ENCODE results near the gene IFT81.
"Not testable (repeated sequence)": the region's sequence is repeated elsewhere in the genome, so short reads cannot be mapped to it uniquely, and the experiment has no call there.

IFT81 gene

DNA sequence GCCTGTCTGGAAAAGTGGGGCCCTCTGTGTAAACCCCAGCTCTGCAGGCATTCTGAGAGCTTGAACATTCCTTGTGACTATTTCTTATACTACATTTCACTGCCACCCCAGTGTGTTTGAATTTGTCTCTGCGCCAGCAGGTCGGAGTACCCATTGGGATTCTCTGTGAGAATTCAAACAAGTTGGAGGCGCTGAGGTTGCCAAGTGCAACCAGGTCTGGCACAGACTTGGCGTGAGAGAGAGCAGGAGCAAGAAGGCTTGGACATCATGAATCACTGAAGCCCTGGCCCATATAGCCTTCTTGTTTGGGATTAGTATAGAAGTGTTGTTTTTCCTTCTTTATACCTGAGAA, 123.9 kb downstream of the IFT81 start:
- no peak for DNase-seq

DNA sequence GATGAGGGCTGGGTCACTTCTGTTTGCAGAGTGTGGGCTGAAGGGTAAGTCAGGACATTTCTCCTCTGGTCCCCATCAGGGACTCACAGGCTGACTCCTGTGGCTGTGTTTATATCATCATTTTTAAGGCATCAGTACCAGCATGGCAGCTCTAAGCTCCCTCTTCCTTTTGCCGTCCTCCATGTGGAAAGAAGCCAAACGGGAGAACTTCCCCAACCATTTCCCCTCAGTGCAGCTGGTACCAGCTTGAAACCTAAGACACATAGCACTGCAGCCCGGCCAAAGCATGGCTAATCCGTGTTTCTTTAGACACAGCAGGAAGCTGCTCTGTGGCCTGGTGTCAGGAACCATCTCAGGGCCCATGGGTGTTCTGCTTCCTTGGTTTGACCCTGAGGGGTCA, 124.9 kb downstream of the IFT81 start:
- DNase-seq: no peak

DNA sequence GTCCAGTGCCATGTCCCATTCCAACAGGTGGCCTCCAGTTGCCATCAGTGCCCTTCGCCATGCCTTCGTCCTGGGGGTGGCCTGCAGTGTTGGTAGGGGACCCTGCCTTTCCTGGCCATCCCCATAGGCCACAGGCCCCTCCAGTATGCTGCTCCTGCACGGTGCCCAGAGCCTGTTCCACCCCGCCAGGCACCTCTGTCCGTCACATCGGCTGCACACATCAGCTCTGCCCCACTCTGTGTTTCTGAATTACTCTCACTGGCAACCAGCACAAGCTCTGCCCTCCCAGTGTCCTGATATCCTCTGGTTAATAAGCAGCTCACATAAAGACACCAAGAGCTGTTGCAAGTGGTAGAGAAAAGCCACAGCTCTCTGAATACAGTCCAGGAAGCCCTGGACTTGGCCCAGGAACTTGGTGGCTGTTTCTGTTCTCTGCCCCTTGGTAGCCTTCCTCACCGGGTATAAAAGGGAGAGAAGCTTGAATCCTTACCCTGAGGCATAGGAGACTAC, 125.6 kb downstream of the IFT81 start:
- no peak for DNase-seq

DNA sequence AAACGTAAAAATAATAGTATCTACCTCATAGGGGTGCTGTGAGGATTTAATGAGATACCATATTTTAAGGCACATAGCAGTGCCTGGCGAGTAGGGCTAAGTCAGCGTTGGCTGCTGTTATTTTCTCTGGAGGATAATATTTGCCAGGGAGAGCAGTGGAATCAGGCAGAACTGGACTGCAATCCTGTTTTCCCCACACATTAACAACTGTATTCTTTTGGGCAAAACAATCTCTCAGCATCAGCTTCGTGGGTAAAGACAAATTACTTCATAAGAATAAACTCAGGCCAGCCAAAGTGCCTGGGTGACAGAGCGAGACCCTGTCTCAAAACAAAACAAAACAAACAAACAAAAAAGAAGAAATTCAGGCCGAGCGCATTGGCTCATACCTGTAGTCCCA, 127.2 kb downstream of the IFT81 start:
- no peak for DNase-seq

DNA sequence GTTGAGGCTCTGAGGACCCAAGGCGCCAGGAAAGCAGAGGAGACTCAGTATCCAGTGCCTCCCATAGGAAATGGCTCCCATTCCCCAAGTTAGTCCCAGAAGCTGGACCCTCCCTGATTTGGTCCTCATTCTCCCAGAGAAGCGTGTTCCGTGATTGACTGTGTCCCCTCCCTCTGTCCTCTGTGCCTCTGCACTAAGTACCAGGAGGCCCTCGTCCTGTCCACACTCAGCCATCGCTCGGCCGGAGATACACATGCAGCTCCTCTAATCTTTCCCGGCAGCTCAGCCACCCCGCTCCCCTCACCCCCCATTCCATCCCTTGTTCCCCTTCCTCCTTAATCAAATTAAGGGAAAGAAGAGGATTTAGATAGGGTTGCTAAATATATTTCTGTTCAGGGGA, 128.6 kb downstream of the IFT81 start:
- DNase-seq: no peak

DNA sequence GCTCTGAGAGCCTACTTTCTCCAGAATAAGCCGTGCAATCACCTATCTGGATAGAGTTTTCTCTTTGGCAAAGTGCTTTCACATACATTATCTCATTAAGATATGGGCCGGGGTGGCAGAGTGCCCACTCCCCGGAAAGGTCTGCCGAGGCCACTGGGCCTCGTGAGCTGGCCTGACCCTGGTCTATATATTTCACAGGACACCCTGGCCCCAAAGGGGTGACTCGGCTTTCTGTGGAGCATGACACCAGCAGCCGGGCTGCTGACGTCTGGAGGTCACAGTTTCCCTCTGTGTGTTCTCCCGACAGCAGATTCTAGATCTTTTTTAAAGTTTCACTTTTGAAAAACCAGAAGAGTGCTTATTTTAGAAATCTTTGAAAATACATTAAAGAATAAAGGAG, 129.0 kb downstream of the IFT81 start:
- DNase-seq: no peak

DNA sequence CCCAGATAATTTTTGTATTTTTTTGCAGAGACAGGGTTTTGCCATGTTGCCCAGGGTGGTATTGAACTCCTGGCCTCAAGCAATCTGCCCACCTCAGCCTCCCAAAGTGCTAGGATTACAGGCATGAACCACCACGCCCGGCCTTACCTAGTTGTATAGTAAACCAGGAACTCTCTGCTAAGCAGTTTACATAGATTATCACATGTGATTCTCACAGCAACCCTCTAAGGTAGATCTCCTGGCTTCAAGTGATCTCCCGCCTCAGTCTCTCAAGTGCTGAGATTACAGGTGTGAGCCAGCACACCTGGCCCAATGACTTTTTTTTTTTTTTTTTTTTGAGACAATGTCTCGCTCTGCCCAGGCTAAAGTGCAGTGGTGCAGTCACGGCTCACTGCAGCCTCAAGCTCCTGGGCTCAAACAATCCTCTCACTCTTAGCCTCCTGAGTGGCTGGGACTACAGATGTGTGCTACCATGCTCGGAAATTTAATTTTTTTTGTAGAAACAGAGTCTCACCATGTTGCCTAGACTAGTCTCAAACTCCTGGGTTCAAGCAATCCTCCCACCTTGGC, 130.9 kb downstream of the IFT81 start:
- no peak for DNase-seq

DNA sequence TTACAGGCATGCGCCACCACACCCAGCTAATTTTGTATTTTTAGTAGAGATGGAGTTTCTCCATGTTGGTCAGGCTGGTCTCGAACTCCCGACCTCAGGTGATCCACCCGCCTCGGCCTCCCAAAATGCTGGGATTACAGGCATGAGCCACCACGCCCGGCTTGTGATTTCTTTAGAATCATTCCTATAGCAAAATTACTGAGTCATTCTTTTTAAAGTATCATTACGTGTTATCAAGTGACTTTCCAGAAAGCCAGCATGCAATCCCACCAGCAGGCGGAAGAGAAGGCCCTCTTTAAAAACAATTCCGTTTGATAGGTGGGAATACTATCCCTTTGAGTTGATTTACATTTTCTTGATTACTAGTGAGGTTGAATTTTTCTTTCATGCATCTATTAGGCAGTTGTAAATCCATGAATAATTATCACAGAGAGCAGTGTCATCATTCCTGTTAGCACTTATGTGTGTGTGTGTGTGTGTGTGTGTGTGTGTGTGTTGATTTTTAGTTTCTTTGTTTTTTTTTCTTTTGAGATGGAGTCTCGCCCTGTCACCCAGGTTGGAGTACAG, 131.8 kb downstream of the IFT81 start:
- DNase-seq: not testable (repeated sequence)

DNA sequence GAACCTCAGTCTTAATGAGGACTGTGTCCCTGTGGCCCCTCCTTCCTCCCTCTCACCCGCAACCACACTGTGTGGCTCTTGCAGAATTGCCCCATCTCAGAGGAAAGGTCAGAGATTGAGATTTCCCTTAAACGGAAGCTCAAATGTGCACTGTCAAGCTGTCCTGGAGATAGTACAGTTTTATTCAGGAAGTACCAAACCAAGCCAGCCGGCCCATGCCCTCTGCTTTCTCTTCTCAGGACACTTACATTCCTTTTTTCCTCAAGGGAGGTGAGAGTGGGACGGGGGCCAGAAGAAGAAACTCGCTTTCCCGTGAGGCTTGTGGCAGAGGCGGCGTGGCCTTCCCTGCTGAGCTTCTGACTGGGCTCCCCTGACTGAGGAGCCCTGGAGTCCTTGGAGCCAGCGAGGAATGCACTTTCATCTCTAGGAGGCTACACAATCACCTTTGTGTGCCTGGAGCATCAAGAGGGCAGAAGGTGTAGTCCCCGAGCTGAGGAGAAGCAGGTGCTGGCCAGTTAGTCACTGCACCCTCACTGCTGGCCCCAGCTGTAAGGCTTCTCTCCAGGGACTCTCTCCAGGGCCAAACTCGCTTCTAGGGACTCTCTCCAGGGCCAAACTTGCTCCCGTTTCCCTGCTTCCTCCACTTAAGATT, 132.7 kb downstream of the IFT81 start:
- no peak for DNase-seq

DNA sequence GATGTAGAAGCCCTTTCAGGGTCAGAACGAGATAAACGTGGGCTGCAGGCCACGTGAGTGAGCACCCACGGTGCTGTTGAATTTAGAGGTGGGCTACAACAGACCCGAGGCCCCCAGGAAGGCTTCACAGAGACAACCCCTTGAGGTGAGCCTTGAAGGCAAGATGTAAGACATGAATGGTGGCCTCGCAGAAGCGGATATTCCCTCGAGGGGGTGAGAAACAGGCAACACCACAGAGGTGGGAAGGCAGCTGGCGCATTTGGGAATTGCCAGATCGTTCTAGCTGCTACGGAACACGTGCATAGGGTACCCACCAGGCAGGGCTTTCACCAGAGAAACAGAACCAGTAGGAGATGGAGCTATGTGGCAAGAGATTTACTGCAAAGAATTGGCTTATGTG, 134.3 kb downstream of the IFT81 start:
- no peak for DNase-seq

DNA sequence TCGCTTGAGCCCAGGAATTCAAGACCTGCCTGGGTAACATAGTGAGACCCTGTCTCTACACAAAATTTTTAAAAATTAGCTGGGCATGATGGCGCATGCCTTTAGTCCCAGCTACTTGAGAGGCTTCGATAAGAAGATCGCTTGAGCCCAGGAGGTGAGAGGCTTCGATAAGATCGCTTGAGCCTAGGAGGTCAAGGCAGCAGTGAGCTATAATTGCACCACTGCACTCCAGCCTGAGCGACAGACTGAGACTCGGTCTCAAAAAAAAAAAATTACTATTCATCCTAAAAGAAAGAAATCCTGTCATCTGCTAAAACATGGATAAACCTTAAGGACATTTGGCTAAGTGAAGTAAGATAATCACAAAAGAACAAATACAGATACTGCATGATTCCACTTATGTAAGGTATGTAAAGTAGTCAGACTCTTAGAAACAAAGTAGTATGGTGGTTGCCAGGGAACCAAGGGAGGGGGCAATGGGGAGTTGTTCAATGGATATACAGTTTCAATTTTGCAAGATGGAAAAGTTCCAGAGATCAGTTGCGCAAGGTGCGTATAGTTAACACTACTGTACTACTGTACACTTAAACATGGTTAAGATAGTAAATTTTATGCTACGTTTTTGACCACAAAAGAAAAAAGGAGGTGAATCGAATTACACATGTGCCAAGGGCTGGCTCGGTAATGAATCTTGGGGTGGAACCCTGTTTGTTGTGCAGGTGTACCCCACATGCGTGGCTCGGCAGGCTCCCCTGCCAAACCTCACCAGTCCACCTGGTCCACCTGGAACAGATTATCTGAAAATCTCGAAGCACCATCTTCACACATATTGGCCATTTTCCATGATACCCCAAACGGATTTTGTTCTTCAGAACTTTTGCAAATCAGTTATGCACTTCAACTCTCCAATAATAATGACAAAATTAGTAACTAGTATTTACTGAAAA, 138.6 kb downstream of the IFT81 start:
- DNase-seq: no peak

DNA sequence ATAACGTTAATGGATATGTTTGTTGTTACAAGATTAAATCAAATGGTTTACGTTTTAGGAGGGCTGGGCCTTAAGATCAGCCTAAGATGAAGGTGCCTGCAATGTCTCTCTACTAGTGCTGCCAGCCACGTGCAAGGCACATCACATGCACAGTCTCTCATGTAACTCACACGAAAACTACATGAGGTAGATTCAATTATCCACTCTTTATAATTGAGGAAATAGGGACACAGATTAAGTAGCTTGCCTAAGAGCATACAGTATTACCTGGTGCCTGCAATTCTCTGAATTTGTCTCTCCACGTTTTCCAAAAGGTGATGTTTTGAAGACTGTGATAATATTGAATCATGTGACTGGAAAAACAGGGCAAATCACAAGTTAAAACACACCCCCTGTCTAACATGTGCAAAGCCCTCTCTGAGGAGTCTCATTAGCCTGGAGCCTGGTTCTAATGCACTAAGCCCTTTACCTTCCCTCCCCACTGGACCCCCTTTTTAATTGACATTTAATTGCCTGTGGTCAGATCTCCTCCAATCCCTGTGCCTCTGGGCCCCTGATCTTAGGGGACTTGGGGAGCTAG, 142.3 kb downstream of the IFT81 start:
- no peak for DNase-seq

DNA sequence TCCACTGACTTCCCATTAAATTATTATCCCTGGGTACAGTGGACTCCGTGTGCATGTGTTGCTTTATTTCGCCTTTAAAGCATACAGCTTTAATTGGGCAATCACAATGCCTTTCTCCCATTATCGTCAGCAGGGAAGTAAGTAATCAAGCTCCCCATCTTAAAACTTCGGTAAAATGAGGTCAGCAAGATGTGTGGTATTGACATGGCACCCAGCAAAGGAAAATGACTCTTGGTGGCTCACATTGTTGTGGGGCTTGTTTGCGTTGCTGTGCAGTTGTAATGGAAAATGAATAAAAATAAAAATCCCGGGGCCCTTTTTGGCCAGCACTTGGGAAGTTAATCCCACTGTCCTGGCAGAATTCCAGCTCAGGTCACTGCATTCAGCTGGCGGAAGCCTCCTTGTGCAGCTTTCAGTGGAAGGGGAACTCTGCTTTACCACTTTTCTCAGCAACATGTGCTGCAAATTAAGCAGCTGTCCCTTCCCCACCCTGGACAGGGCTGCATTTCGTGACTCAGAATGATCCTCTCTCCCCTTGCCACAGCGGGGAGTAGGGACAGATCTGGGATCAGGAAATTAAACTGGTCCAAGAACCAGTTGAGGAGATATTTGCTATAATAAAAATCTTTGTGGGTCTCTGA, 142.9 kb downstream of the IFT81 start:
- DNase-seq: no peak
